Right forelimb (tissue), 1 donor: Measurements from ENCODE around the gene FAM83C.

ENCODE experiments used
- DNase-seq: peaks from one replicate; pipeline ENCODE4 v3.0.0-alpha.2; 2018

Gene FAM83C

DNA sequence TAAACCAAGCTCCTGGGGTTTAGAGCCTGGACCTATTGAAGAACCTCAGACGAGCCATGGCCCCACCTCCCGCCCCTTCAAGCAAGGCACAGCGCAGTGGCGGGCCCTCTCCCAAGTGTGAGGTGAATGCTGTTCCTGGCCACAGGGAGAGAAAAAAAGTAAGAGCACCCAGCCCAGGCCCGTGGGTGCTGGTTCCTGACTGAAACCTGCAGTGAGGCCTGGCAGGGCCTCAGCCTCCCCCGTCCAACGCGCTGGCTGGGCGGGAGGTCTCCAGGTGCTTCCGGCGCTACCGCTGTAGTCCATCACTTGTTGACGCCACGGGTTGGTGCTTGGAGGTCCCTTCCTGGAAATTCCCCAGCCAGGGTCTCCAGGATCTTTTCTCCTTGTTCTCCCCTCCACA lies 5.5 kb upstream of the FAM83C start:
- no peak for DNase-seq

DNA sequence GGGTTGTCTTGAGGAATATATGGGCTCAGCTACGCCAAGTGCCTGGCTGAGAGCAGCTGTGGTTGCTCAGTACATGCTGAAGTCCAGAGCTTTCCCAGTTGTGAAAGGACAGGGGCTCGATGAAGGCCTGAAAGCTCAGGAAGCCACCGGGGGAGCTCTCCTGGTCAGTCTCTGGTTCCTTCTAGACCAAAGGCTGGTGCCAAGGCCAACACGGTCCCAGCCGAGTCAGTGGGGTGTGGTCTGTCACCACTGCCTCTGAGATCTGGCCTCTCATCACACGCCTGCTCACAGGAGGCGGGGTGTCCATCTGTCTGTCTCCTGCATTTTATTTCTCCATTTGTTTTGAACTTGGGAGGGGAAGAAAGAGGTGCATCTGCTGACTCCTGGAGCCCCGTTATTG lies 4.9 kb upstream of the FAM83C start:
- DNase-seq: no peak

DNA sequence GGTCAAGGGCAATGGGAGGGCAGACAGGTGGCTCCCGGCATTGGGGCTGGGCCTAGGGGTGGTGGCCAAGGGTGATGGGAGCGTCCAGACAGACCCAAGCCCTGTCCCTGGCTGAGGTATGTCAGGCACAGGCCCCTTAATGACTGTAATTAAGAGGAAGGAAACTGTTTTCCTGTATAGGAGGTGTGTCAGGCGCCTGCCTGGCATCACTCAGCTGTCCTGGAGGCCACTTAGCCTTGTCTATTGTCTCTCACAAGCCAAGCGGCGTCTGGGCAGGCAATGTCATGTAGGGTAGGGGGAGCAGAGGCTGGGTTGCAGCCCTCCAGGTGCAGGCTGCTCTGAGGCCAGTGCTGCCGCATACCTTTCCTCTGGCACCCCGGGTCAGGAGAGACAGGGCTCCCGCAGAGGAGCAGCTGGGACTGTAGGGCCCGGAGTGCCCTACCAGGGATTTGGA lies 3.9 kb upstream of the FAM83C start:
- no peak for DNase-seq

DNA sequence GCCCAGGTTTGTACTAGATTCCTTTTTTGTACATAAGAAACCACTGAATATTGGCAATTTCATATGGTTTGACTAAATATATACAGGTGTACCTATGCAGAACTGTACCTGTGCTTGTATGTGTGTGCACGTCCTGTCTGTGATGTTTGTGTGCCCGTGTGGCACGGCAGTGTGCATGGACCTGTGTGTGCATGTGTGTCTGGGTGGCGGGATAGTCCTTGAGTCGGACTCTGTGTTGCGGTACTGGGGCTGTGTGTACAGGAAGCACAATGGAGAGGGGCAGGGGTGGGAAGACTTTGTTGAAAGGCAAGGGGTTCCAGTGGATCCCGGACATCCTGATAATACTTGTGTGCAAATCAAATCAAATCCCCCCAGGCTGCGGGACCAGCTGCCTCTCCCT lies 3.4 kb upstream of the FAM83C start:
- DNase-seq: no peak

DNA sequence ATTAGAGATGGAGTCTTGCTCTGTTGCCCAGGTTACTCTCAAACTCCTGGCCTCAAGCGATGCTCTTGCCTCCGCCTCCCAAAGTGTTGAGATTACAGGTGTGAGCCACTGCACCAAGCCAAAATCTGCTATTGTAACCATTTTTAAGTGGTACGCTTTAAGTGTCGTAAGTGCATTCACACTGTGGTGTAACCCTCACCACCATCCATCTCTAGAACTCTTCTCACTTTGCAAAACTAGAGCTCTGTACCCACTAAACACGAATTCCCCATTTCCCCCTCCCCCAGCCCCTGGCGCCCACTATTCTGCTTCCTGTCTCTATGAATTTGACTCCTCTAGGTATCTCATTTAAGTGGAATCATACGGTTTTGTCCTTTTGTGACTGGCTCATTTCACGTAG lies 2.8 kb upstream of the FAM83C start:
- no peak for DNase-seq

DNA sequence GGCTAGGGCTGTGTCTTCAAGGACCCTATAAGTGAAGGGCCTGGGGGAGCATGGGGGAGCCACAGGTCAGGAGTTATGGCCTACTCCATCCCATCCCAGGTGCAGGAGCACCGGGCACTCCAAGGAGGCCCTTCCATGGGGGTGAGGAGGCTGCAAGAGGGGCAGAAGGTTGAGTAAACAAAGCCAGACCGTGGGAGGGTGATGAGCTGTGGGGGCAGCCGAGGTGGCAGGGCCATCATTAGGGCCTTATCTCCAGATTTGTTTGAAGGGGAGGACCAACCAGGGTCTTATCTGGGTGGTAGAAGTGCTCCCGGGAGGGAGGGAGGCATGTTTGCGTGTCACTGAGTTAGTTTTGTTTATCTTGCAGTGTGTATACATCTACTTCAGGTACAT lies 2.1 kb upstream of the FAM83C start:
- DNase-seq: no peak

DNA sequence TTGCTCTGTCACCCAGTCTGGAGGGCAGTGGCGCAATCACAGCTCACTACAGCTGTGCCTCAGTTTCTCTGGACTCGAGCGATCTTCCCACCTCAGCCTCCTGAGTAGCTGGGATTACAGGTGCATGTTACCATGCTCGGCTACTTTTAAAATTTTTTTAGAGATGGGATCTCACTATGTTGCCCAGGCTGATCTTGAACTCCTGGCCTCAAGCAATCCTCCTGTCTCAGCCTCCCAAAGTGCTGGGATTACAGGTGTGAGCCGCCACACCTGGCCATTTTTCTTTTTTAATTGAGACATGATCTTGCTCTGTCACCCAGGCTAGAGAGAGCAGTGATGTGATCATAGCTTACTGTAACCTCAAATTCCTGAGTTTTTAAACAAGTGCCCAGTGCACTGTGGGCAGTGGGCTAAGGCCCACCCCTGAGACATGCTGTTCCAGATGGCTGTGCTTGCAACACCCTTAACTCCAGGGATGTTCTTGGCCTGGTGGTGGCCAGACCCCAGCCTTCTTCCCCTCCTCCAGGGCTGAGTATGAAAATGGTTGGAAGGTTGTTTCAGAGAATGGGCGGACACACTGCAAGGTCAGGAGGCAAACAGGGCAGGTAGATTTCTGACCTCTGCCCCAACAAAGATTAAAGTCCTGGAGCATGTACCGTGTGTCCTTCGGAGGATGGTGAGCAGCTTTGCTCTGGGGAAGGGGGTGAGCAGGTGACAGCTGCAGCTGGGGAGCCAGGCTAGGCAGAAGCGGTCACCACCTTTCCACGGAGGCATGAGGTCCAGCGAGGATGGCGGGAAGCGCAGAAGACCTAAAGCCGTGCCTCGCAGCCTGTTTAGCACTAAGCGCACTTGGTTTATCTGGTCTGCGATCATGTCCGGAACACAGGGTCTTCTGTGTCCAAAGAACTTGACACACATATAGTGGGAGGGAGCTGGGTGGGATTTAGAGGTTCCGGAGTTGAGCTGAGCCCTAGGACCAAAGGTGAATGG lies 1.4 kb upstream of the FAM83C start:
- no peak for DNase-seq

DNA sequence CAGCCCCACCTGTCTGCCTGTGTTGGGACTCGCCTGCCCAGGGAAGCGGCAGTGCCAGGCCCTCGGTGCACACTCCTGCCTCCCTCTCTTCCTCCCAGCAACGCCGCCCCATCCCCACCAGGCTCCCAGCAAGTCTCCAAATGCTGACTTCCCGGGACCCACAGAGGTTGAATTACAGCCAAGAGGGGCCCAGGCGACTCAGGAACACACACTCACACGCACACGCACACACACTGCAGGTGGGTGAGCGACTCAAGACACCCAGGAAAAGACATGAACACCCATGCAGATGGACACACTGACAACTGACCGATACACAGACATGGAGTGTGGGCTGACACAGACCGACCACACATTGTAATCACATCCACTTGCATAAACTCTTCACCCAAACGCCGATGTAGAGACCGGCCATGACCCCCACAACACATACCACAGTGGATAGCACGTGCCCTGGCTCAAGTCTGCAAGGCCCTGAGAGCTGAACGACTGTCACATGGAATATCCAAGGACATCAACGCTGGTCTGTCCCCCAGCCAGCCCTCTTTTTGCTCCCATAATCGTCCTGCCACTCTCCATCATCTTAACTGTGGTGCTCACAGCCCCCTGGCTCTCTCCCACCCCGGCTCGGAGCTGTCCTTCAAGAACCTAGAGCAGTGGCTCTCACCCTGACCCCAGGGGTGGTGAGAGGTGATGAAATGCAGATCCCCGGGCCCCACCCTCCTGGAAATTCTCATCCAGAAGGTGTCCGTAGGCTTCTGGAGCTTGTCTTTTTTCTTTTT lies 470 bp upstream of the FAM83C start:
- no peak for DNase-seq

DNA sequence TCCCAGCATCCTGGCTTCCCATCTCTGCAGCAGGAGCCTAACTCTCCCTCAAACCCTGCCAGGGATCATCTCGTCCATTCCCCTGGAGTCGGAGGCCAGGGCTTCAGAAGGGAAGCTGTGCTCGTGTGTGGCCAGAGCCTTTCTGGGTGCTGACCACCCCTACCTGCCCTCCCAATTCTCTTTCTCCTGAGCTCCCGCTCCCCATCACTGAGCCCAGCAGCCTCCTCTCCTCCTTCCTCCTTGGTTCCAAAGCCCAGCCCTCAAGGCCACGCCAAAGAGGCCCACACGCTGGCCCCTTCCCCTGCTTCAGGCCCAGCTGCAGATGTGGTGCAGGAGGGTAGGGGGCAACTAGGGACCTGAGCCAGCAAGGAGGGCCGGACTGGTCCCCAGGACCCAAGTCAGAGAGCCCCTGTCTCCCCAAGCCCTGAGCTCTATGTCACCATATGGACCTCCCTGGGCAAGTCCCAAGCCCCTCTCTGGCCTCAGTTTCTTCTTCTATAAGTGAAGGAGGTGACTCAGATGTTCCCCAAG lies 1.3 kb downstream of the FAM83C start:
- no peak for DNase-seq

DNA sequence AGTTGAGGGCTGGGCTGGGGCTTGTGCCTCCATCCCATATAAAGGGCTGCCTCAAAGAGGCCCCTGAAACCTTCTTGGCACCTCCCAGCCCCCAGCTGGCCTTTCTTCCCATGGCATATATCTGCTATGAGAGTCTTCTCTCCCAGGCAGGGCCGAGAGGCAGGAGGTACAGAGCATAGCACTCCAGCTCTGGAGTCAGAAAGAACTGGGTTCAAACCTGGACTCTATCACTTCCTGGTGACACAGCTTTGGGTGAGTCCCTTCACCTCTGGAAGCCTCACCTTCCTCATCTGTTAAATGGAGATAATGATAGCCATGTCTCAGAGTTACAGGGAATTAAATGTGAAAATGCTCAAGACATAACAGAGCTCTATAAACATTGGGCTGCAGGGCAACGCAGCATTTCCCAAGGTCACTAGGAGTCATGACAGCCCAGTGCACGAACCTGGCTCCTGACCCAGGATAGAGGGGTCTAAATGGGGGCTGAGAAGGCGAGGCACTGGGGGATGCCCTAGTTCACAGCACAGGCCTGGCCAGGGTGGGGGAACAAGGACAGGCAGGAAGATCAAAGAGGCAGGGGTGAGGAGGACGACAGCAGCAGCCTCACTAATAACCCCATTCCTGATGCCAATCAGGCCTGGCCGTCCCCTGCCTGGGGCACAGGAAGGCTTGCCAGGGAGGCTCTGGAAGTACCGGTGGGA lies 1.9 kb downstream of the FAM83C start:
- no peak for DNase-seq

DNA sequence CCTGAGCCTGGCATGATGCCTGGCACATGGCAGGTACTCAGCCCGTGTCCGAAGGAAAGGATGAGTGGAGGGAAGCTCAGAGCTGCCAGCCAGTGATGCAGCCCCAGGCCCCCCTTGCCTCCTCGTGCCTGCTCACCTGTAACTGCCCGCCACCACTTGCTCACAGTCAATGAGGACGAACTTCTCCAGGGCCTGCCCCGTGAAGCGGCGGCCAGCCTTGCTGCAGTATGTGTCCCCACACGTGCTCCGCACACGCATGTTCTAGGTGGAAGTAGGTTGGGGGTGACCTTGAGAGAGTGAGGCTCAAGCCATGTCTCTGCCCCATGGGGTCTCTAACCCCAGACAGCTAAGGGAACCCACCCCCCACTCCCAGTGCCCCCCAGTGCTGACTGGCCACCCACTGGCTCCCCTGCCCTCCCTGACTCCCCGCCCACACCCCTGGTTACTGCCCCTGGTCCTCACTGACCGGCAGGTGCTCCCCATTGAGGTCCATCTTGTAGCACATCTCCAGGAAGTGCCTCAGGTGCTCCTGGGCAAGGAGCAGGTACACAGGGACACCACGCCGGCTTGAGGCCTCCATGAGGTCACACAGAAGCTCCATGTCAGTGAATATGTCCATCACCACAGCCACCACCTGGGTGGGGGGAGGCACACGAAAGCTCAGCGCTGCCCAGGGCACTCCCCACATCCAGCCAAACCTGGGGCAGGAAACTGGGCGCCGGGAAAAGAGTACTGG lies 3.7 kb downstream of the FAM83C start:
- DNase-seq: no peak

DNA sequence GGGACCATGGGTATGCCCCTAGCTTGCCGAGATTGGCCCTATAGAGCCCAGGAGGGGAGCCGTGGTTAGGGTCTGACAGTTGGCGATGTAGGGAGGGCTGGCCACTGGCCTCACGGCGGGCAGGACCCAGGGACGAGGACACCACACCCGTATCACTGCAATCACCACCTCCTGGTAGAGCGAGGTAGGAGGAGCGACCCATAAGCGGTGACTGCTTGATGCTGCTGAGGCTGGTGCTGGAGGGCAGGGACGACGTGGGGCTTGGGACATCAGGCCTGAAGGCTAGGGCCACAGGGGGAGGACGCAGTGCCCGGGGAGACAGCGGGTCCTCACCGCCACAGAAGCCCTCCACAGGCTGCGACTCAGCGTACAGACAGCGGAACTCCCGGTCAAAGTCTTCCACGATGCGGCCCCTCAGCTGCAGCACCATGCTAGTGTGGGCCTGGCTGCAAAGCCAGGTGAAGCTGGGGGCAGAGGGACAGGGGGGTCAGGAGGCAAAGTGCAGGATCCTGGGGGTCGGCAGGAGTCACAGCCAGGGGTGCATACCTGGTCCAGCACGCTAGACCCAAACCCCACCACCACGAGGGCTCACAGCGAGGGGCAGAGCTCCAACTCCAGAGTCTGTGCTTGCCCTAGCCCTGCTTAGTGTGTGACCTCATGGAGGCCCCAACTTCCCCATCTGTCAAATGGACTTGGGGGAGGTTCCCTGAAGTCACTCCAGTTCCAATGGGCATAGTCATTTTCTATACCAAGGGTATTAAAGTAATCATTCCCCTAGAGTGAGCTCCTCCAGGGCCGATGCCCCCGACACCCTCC lies 4.5 kb downstream of the FAM83C start:
- no peak for DNase-seq

DNA sequence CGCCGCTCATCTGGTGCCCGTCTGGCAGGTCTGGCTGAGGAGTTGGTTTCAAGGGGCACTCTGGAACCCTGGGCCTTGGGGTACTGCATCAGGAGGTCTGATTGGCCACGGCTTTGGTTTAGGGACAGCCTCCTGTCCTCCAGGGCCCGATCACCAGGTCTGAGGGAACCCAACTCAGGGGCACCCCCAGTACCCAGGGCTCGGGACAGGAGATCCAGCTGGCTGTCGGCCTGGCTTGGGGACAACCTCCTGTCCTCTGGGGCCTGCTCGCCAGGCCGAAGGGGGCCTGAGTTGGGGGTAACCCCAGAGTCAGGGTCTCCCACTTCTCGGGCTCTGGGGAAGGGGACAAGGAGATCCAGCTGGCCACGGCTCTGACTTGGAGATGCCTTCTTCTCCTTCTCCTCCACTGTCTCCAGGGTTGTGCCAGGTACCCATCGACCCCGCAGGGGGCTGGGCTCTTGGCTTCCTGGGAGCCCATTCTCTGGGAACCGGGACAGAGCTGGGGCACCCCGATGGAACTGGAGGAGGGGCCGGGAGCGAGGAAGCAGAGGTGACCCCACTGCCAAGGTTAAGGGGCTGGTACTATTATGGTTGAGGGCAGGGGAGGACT lies 5.2 kb downstream of the FAM83C start:
- DNase-seq: no peak

DNA sequence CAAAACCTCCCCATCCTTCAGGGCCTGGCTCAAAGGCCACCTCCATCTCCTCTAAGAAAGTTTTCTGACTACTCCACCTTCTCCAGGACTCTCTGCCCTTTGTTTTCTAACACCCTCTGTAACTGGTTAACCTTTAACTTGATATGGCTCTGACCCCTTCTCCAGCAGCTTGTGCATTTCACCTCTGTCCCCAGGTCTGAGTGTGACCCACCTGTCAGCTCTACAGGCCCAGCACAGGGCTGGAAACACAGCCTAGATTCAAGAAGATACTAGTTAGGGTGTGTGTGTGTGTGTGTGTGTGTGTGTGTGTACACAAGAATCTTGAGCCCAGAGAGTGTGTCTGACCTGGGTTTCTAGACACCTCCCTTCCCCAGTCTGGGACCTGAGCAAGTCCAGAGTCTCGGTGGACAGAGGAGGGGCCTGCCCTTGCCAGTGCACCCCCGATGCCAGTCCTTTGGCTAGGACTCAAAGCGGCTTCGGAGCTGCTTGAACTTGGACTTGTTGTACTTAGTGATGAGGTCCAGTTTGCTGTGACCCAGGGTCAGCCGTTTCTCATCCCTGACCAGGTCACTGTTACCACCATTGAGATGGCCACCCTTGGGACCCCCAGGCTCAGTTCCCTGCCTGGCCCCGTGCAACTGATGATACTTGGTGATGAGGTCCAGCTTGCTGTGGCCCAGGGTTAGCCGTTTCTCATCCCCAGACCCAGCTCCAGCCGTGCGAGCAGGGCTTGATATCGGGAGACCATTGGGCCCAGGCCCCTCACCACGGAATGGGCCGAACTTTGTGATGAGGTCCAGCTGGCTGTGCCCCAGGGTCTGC lies 5.9 kb downstream of the FAM83C start:
- DNase-seq: no peak

DNA sequence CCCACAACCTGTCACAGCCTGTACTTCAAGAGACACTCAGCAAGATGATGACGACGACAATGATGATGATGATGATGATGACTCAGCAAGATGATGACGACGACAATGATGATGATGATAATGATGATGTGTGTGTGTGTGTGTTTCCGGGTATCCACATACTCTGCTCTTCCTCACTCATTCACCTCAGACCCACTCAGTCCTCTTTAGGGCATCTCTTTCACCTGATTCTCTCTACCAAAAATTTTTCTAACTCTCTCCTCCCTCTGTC lies 6.5 kb downstream of the FAM83C start:
- DNase-seq: no peak

DNA sequence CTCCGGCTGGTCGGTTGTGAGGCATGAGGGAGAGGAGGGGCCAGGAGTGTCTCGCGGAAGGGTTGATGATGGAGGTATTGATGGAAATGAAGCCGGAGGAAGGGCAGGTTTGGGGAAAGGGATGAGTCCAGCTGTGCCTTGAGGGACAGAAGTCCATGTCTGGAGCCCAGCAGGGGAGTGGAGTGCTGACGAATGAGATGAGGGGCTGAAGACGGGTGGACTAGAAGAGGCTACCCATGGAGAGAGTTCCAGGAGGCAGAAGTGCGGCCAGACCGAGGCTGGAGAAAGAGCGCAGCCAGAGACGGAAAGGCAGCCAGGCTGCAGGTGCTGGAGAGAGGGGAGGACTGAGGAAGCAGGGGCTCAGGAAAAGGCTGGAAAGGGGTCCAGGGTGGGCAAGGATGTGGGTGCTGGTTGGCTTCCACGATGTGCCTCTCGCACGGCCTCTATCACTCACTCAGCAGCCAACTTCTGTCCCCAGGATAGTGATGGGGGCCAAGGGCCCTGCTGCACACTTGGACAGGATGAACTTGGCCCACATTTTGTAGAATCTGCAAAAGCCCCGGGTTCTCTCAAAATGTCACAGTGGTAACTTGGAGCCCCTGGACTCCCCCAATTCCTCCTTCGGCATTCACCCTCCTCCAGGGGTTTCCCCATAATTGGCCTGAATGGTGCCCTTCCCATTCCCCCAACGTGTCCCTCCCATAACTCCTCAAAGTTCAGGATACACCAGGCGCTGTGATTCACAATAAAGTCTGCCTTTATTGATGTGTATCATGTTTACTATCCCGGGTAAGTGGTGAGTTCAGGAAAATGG lies 7.0 kb downstream of the FAM83C start:
- DNase-seq: no peak

DNA sequence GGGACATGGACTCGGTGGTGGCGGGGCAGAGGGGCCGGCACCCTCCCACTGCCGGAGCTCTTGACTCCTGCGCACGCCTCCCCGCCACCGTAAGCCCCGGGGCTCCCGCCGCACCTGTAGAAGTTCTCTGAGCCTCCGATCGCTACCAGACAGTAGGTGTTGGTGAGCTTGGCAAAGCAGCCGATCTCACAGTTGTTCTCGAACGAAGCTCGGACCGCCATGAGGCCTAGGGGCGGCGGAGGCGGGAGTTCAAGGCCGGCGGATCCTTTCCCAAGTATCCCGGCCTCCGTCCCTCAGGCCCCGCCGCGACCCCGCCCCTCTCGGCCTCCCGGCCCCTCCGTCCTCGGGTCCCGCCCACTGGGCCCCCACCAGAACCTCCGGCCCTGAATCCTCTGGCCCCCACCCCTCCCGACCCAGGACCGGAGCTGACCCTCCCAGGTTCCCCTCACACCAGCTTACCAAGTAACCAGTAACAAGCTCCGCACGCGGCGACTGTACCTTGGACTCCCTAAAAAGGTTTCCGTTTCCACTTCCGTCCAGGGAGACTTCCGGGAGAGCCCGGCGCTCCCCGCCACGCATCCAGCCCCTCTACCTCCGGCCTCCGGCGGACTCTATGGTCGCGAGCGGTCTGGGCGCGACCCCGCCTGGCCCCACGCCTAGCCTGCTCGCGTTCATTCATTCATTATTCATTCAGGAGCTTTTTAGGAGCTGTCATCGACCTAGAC lies 7.8 kb downstream of the FAM83C start, which contains the start of gene EIF6:
Gene EIF6, minus strand, starts transcription at position 506 of the 725 bp plus-strand sequence. Its CDS starts 285 bp downstream, at position 221.
- DNase-seq: peak; percentile 93

DNA sequence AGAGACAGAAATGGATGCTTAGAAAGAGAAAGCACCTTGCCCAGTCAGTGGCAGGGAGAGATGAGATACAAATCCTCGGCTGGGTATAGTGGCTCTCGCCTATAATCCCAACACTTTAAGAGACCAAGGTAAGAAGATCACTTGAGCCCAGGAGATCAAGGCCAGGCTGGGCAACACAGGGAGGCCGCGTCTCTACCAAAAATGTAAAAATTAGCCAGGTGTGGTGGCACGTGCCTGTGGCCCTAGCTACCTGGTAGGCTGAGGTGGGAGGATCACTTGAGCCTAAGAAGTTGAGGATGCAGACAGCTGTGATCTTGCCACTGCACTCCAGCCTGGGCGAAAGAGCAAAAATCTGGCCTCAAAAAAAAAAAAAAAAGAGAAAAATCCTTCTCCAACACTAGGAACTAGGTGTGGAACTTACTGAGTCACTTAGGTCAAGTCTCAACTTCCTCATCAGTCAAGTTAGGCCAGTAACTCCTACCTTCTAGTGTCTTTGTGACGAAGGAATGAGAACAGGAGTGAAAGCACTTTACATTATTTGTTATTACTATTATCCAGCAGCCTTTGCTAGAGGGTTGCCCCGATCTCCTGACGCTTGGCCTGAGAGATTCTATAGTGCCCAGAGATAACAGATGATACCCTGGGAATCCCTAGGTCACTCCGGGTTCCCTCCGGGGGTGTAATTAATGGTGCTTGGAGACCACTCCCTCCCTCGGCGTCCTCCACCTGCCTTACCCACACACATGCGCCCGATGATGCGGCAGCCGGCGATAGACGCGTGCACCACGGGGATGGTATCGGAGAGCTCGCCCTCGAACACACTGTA lies 8.6 kb downstream of the FAM83C start:
- DNase-seq: no peak
